GM23338 (cell line): ENCODE results near the gene DRAM1. TPM values are rescaled to one million over a fixed set of nuclear protein-coding genes. Genes with fewer than 3 reads are reported as not detected.

Experiments used
- ATAC-seq: fragments of 200-7000 bp; cut with Tn5 transposase; 3 replicates; pipeline ENCODE4 v1.9.1; 2020
- DNase-seq: peaks from one replicate; pipeline ENCODE4 v3.0.0-alpha.2; 2015; ENCODE audit warnings: low spot score
- H2AFZ ChIP-seq: fragments of 200-600 bp; sonication (generic); 2 replicates; pipeline ENCODE4 v1.8.0; 2016; ENCODE audit warnings: antibody characterized with exemption, mild to moderate bottlenecking, moderate library complexity
- H3F3A ChIP-seq: fragments of 200-600 bp; sonication (generic); replicated peaks from 2 replicates; pipeline ENCODE4 v1.8.0; 2017; ENCODE audit warnings: antibody characterized with exemption, mixed run types, low read depth
- H3K27ac ChIP-seq: fragments of 200-600 bp; sonication (generic); 2 replicates; pipeline ENCODE4 v1.6.1; 2016; ENCODE audit warnings: low read depth
- H3K27me3 ChIP-seq: fragments of 200-600 bp; sonication (generic); 2 replicates; pipeline ENCODE4 v1.8.0; 2016; ENCODE audit warnings: mild to moderate bottlenecking, mixed run types, moderate library complexity; ENCODE audit not compliant: insufficient read depth
- H3K36me3 ChIP-seq: fragments of 200-600 bp; sonication (generic); 2 replicates; pipeline ENCODE4 v1.8.0; 2016; ENCODE audit warnings: mild to moderate bottlenecking; ENCODE audit not compliant: insufficient read depth
- H3K4me1 ChIP-seq: fragments of 200-600 bp; sonication (generic); 2 replicates; pipeline ENCODE4 v1.8.0; 2016; ENCODE audit warnings: mild to moderate bottlenecking, moderate library complexity; ENCODE audit not compliant: insufficient read depth
- H3K4me2 ChIP-seq: fragments of 200-600 bp; sonication (generic); 2 replicates; pipeline ENCODE4 v1.7.1; 2017; ENCODE audit warnings: mixed run types
- H3K4me3 ChIP-seq: fragments of 200-600 bp; sonication (generic); 2 replicates; pipeline ENCODE4 v1.6.1; 2016; ENCODE audit warnings: mixed run types
- H3K79me2 ChIP-seq: fragments of 200-600 bp; sonication (generic); replicated peaks from 2 replicates; pipeline ENCODE4 v1.8.0; 2017; ENCODE audit warnings: mild to moderate bottlenecking; ENCODE audit not compliant: insufficient read depth
- H3K9me2 ChIP-seq: fragments of 200-600 bp; sonication (generic); 2 replicates; pipeline ENCODE4 v1.8.0; 2017; ENCODE audit not compliant: insufficient read depth
- H4K20me1 ChIP-seq: fragments of 200-600 bp; sonication (generic); replicated peaks from 2 replicates; pipeline ENCODE4 v1.8.0; 2017; ENCODE audit warnings: mild to moderate bottlenecking; ENCODE audit not compliant: insufficient read depth
- H3K27ac Mint-ChIP-seq: 2 replicates; pipeline ENCODE4 v1.8.0; 2020; ENCODE audit warnings: inconsistent platforms, mild to moderate bottlenecking, moderate library complexity, mixed read lengths
- H3K27me3 Mint-ChIP-seq: 3 replicates; pipeline ENCODE4 v1.8.0; 2022; ENCODE audit warnings: low read depth, mild to moderate bottlenecking, moderate library complexity, mixed read lengths, inconsistent platforms; ENCODE audit not compliant: insufficient read depth, poor library complexity
- H3K36me3 Mint-ChIP-seq: 3 replicates; pipeline ENCODE4 v1.8.0; 2021; ENCODE audit warnings: low read depth, mild to moderate bottlenecking, inconsistent platforms, moderate library complexity, mixed read lengths
- H3K4me1 Mint-ChIP-seq: 3 replicates; pipeline ENCODE4 v1.8.0; 2020; ENCODE audit warnings: mild to moderate bottlenecking, inconsistent platforms, mixed read lengths
- H3K4me3 Mint-ChIP-seq: 3 replicates; pipeline ENCODE4 v1.8.0; 2021; ENCODE audit warnings: moderate library complexity, mild to moderate bottlenecking, inconsistent platforms, mixed read lengths
- H3K9me3 Mint-ChIP-seq: 3 replicates; pipeline ENCODE4 v1.8.0; 2020; ENCODE audit warnings: moderate library complexity, mild to moderate bottlenecking, inconsistent platforms, mixed read lengths
- CREB1 ChIP-seq: fragments of 250-450 bp; sonication (Bioruptor Pico); IDR thresholded peaks from 2 replicates; pipeline ENCODE4 v1.5.0; 2020; ENCODE audit warnings: low read depth, mild to moderate bottlenecking, moderate library complexity
- CTCF ChIP-seq, 2 experiments: fragments of 200-600 bp in 1 of 2; sonication (generic) in 1 of 2; conservative IDR thresholded peaks; 2 replicates each; pipeline versions ENCODE4 v1.5.1 to v1.6.1; 2016 to 2017; ENCODE audit warnings: antibody characterized with exemption in 2 of 2, low read depth in 2 of 2, mild to moderate bottlenecking in 2 of 2, moderate library complexity in 1 of 2
- EZH2phosphoT487 ChIP-seq: fragments of 200-600 bp; sonication (generic); IDR thresholded peaks from one replicate; pipeline ENCODE4 v1.8.1; 2018; ENCODE audit warnings: antibody characterized with exemption; ENCODE audit not compliant: unreplicated experiment
- JUNB ChIP-seq: IDR thresholded peaks from one replicate; pipeline ENCODE4 v1.6.1; 2016; ENCODE audit warnings: antibody characterized with exemption; ENCODE audit not compliant: unreplicated experiment
- POLR2AphosphoS5 ChIP-seq: IDR thresholded peaks from 2 replicates; pipeline ENCODE4 v1.6.1; 2016; ENCODE audit warnings: antibody characterized with exemption, low read depth
- REST ChIP-seq: IDR thresholded peaks from one replicate; pipeline ENCODE4 v1.6.1; 2018; ENCODE audit warnings: antibody characterized with exemption; ENCODE audit not compliant: unreplicated experiment
- ZNF114 ChIP-seq: fragments of 250-450 bp; sonication (Bioruptor Pico); IDR thresholded peaks from 2 replicates; pipeline ENCODE4 v1.5.0; 2020; ENCODE audit warnings: mild to moderate bottlenecking, moderate library complexity
- ZNF462 ChIP-seq: fragments of 250-450 bp; sonication (Bioruptor Pico); IDR thresholded peaks from 2 replicates; pipeline ENCODE4 v1.5.0; 2020; ENCODE audit warnings: mild to moderate bottlenecking, moderate library complexity
- polyA plus RNA-seq: library from polyadenylated mRNA; unstranded; fragments of >200 nt; fragmentation: Nextera tagmentation; extraction: Ambion mirVana; gene quantifications from 2 replicates; pipeline ENCODE4 v1.2.1, GENCODE V29; 2016
- total RNA-seq: library from RNA; depleted of rRNA; stranded (reverse); fragments of >200 nt; shearing (Covaris generic); gene quantifications from 2 replicates; pipeline ENCODE4 v1.2.3, GENCODE V29; 2014

Gene DRAM1
- total and polyA plus RNA-seq, 2 experiments from 2014 or later, result 5.7 to 8.5 TPM

- TF ChIP-seq REST, result no peak
- TF ChIP-seq ZNF114, result no peak
- TF ChIP-seq ZNF462 (CRISPR knock-in tag), result no peak
- TF ChIP-seq POLR2AphosphoS5, result no peak
Measured at GRCh38 chr12:101881228-101881627, 3.8 kb downstream of the DRAM1 start (continued).

- H3K36me3 Mint-ChIP-seq, result no peaks in the 10 kb centered on the region; the same call in 2 of the 3 replicates
- H3K4me1 Mint-ChIP-seq, result no peaks in the 10 kb centered on the region; the same call in 2 of the 3 replicates
Measured at GRCh38 chr12:101884174-101884573, 6.8 kb downstream of the DRAM1 start.

More at GRCh38 chr12:101884174-101884573, 6.8 kb downstream of the DRAM1 start:
- H3K4me1 ChIP-seq, result no peaks in the 10 kb centered on the region
- H3K27ac Mint-ChIP-seq, result no peak overlapping the region
- no peak overlapping the region for H3K27ac ChIP-seq
- peaks cover 3% of the 10 kb centered on the region; the same call in 1 of the 2 replicates for H3K27me3 ChIP-seq
- DNase-seq (no peak), ATAC-seq (no peak)
- H2AFZ ChIP-seq, result no peak overlapping the region
- H3K4me2 ChIP-seq, result no peak overlapping the region
- no peaks in the 10 kb centered on the region for H3K79me2 ChIP-seq
- H4K20me1 ChIP-seq, result no peaks in the 10 kb centered on the region; the same call in 1 of the 2 replicates
- no peaks in the 10 kb centered on the region for H3K36me3 ChIP-seq
- H3K27me3 Mint-ChIP-seq, result peaks cover 2% of the 10 kb centered on the region
- no peaks in the 10 kb centered on the region for H3K9me2 ChIP-seq
- H3K4me3 ChIP-seq, result no peak overlapping the region
- TF ChIP-seq CREB1 (CRISPR knock-in tag) (no peak), ZNF114 (no peak), JUNB (no peak), POLR2AphosphoS5 (no peak), EZH2phosphoT487 (no peak), CTCF (conservative IDR thresholded peaks at IDR 0.05; ENCODE audit: low read depth in 2 of 2) (no peak)
- H3K4me3 Mint-ChIP-seq, result no peak overlapping the region
- H3F3A ChIP-seq, result no peaks in the 10 kb centered on the region
- no peaks in the 10 kb centered on the region for H3K9me3 Mint-ChIP-seq
